ENCODE results near the gene HM13.
"Not testable (repeated sequence)": the region's sequence is repeated elsewhere in the genome, so short reads cannot be mapped to it uniquely, and the experiment has no call there.

HM13 gene

GRCh38 chr20:31612271-31612640 is 98.0 kb downstream of the HM13 start:
- not testable (repeated sequence) for DNase-seq

DNA sequence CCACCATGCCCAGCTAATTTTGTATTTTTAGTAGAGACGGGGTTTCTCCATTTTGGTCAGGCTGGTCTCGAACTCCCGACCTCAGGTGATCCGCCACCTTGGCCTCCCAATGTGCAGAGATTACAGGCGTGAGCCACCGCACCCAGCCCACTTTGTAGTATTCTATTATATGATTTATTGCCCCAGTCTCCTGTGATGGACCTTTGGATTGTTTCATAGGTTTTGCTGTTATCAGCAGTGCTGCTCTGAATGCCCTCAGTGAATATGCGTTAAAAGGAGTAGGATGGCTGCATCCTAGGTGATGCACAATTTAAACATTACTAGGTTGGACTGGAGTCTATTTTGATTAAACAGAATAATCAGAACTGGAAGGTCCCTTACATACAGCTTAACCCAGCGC is 101.2 kb downstream of the HM13 start:
- no peak for DNase-seq

DNA sequence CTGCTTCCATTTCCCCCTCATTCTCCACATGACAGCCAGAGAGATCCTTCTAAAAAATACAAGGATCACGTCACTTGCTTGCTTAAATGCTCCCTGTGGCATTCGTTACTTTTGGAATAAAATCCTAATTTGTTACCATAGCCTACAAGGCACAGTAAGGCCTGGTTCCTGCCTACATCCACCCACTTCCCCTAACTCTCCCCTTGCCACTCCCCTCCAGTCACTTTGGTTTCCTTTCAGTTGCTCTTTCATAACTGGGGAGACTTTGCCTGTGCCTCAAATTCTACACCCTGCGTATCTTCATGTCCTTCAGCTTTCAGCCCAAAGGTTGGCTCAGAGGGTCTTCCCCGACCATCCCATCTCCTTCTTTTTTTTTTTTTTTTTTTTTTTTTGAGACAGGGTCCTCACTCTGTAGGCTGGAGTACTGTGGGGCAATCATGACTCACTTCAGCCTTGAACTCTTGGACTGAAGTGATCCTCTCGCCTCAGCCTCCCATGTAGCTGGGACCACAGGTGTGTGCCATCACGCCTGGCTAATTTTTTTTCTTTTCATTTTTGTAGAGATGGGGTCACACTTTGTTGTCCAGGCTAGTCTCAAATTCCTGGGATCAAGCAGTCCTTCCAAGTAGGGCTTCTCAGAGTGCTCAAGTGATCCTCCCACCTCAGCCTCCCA is 103.3 kb downstream of the HM13 start:
- no peak for DNase-seq
